Naive B cell (primary cell): ENCODE measurements around the gene MMP3. TPM values are rescaled to one million over a fixed set of nuclear protein-coding genes. Genes with fewer than 3 reads are reported as not detected.
"Not testable (repeated sequence)": the region's sequence is repeated elsewhere in the genome, so short reads cannot be mapped to it uniquely, and the experiment has no call there.

Experiments used
- ATAC-seq, 2 donors: fragments of 150-1000 bp; cut with Tn5 transposase; 2 replicates each; pipeline ENCODE4 v1.10.0; 2021; ENCODE audit warnings: low read depth in 2 of 2, mild to moderate bottlenecking in 2 of 2, moderate library complexity in 2 of 2
- DNase-seq: peaks from one replicate; pipeline ENCODE4 v3.0.0; 2022
- H3K27ac Mint-ChIP-seq, 6 donors: one replicate each; pipeline ENCODE4 v1.8.0; 2020 to 2022; ENCODE audit warnings: mild to moderate bottlenecking in 6 of 6, mixed read lengths in 6 of 6, moderate library complexity in 5 of 6, inconsistent platforms in 2 of 6
- H3K27me3 Mint-ChIP-seq, 3 donors: one replicate each; pipeline ENCODE4 v1.8.0; 2021 to 2022; ENCODE audit warnings: mixed read lengths in 3 of 3, mild to moderate bottlenecking in 1 of 3
- H3K36me3 Mint-ChIP-seq, 2 donors: one replicate each; pipeline ENCODE4 v1.8.0; 2020 to 2022; ENCODE audit warnings: mixed read lengths in 2 of 2, inconsistent platforms in 1 of 2, mild to moderate bottlenecking in 1 of 2
- H3K4me1 Mint-ChIP-seq, 3 donors: one replicate each; pipeline ENCODE4 v1.8.0; 2020 to 2022; ENCODE audit warnings: mixed read lengths in 3 of 3, inconsistent platforms in 1 of 3, mild to moderate bottlenecking in 1 of 3, moderate library complexity in 1 of 3
- H3K4me3 Mint-ChIP-seq, 8 donors: one replicate each; pipeline ENCODE4 v1.8.0; 2020 to 2022; ENCODE audit warnings: mild to moderate bottlenecking in 8 of 8, mixed read lengths in 8 of 8, moderate library complexity in 8 of 8, inconsistent platforms in 2 of 8
- H3K9me3 Mint-ChIP-seq, 7 donors: one replicate each; pipeline ENCODE4 v1.8.0; 2020 to 2022; ENCODE audit warnings: mixed read lengths in 7 of 7, mild to moderate bottlenecking in 5 of 7, inconsistent platforms in 2 of 7, moderate library complexity in 1 of 7
- polyA plus RNA-seq, 6 donors: library from polyadenylated mRNA; unstranded; fragments of 300-500 nt; fragmentation: Illumina TruSeq; gene quantifications; one replicate each; pipeline ENCODE4 v1.2.3, GENCODE V29; 2021; ENCODE audit warnings: low read depth in 6 of 6

The MMP3 gene
- not detected for polyA plus RNA-seq

DNA sequence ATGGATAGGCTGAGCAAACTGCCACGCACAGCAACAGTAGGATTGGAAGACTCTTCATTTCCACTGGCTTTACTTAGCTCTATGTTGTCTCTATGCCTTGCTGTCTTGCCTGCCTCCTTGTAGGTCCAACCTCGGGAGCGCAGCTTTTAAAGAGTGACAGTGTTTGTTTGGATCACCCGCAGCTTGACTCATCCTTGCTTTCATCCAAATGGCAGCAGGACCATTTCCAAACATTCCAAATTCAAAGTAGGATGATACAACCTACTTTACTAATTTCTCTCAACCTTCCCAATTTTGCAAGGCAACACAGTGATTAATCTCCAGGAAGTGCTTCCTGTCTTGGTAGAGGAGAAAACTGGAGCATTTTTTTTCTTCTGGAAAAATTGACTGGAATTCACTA, at the start of gene MMP3:
Gene MMP3 (minus strand): TSS at position 121 of the 400 bp plus-strand sequence. CDS start 63 bp downstream, at position 58.
- no peaks in the 10 kb centered on the region for H3K36me3 Mint-ChIP-seq
- no peak for ATAC-seq
- peaks cover 13 to 25% (median 13%) of the 10 kb centered on the region in 3 donors for H3K27me3 Mint-ChIP-seq
- no peak within 1 kb of the TSS for H3K4me3 Mint-ChIP-seq
- no peaks in the 10 kb centered on the region for H3K4me1 Mint-ChIP-seq
- no peak within 1 kb of the TSS for H3K27ac Mint-ChIP-seq
- H3K9me3 Mint-ChIP-seq = peaks cover 0 to 3% (median 0%) of the 10 kb centered on the region in 7 donors
- DNase-seq = no peak

DNA sequence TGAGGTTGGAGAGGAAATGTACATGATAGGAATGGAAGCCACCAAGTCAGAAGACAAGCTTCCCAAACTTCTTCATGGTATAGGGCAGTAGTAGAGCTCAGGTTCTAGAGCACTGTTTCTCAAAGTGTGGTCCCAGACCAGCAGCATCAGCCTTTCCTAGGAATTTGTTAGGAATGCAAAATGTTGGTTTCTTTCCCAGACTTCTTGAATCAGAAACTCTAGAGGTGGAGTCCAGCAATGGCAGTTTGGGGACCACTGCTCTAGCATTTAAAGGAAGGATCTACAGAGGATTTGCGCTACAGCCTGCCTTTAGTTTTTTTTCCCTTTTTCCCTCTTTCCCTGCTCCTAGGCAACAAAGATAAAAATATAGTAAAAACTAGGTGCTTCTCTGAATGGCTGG, 48.3 kb upstream of the MMP3 start:
- peaks cover 5 to 28% (median 10%) of the 10 kb centered on the region in 7 donors for H3K9me3 Mint-ChIP-seq
- ATAC-seq (no peak), DNase-seq (no peak)
- H3K27ac Mint-ChIP-seq = no peak overlapping the region
- no peak overlapping the region for H3K4me3 Mint-ChIP-seq
- no peaks in the 10 kb centered on the region for H3K36me3 Mint-ChIP-seq
- H3K4me1 Mint-ChIP-seq = no peaks in the 10 kb centered on the region
- peaks cover 5 to 22% (median 7%) of the 10 kb centered on the region in 3 donors for H3K27me3 Mint-ChIP-seq

DNA sequence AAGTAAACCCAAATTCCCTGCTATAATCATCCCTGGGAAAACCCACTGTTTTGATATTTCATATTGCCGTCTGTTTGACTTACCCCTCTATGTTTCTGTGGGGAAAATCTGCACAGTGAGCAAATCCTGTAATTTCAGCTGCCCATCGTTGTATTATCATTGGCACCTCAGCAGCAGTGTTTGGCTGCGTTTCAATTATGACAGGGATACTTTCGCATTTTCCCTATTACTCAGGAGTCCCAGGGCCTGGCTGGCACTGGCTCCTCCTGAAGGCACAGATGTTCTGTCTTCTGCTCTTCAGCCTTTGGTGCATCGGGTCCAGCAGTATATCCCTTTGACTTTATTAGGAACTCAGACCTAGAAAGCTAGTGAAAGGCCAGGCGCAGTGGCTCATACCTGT, 43.6 kb upstream of the MMP3 start:
- Mint-ChIP-seq H3K4me3 (no peak overlapping the region), H3K36me3 (no peaks in the 10 kb centered on the region), H3K27me3 (peaks cover 9 to 22% (median 11%) of the 10 kb centered on the region in 3 donors), H3K27ac (no peak overlapping the region), H3K4me1 (no peaks in the 10 kb centered on the region), H3K9me3 (peaks cover 0 to 2% (median 0%) of the 10 kb centered on the region in 7 donors)
- ATAC-seq = no peak
- no peak for DNase-seq

DNA sequence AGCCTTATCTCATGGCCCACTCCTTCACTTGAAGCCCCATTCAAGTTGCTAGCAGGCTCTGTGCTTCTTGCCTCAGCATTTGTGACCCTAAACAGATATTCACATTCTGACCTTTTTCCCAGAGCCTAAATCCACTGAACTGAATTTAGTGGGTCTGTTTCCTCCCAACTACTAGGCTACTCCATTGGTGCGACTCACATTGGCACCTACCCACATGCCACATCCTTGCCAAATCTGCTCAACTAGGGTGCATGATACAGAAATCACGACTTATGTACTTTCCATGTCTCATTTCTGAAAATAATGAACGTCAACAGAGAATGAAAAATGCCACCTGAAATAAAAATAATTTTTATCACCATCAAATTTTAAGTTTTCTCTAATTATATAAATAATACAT, 39.7 kb upstream of the MMP3 start:
- peaks cover 4 to 13% (median 7%) of the 10 kb centered on the region in 3 donors for H3K27me3 Mint-ChIP-seq
- H3K4me1 Mint-ChIP-seq = no peaks in the 10 kb centered on the region
- no peak overlapping the region for H3K4me3 Mint-ChIP-seq
- peak overlapping the region in 1 of 6 donors; percentile 78 for H3K27ac Mint-ChIP-seq
- ATAC-seq (no peak), DNase-seq (no peak)
- peaks cover 0 to 2% (median 0%) of the 10 kb centered on the region in 7 donors for H3K9me3 Mint-ChIP-seq
- H3K36me3 Mint-ChIP-seq = no peaks in the 10 kb centered on the region

DNA sequence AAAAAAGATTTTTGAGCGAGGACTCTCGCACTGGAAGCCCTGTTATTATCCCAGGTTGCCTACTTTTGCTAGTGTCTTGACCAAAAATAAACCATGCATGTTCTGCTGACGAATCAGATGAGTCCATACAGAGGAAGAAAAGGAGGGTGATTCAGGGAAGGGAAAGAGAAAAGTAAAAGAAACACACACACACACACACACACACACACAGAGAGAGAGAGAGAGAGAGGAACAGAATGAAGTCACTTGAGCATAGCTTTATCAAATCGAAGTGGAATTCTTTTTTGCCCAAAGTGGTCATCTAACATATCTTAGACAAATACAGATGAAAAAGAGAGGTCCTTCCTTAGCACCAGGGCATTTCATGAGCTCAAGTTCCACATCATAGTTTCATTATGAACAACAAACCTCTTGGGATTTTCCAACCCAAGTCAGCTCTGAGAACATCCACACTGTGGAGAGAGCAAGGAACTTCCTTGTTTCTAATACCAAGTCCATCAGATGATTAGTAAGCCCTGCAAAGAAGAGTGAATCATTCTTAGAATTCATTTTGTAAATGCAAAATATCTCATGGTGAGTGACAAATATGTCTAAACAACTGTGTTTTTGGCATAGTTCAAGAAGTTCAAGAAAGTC, 39.1 kb upstream of the MMP3 start:
- no peaks in the 10 kb centered on the region for H3K36me3 Mint-ChIP-seq
- no peaks in the 10 kb centered on the region for H3K4me1 Mint-ChIP-seq
- ATAC-seq (no peak), DNase-seq (no peak)
- H3K9me3 Mint-ChIP-seq = peaks cover 0 to 2% (median 0%) of the 10 kb centered on the region in 7 donors
- H3K27me3 Mint-ChIP-seq = peaks cover 7 to 14% (median 13%) of the 10 kb centered on the region in 3 donors
- no peak overlapping the region for H3K27ac Mint-ChIP-seq
- H3K4me3 Mint-ChIP-seq = peak overlapping the region in 1 of 8 donors; percentile 22

DNA sequence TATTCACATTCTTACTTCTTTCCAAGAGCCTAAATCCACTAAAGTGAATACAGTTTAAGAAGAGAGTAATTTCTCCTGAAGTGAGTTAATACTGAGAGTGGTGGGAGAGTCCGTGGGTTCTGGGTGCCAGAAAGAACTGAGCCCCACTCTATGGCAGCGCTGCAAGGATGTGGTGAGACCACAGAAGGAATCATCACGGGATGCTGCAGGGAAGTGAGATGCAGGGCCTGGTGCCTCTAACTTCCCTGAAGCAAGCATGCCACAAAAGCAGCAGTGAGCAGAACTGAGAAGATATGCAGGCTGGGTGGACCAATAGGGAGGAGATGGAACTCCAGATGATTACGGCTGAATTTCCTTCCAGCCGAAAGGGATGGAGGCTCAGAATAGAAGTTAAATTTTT, 36.4 kb upstream of the MMP3 start:
- Mint-ChIP-seq H3K9me3 (peaks cover 0 to 1% (median 0%) of the 10 kb centered on the region in 7 donors), H3K4me3 (no peak overlapping the region), H3K36me3 (no peaks in the 10 kb centered on the region), H3K27ac (no peak overlapping the region), H3K4me1 (no peaks in the 10 kb centered on the region), H3K27me3 (peaks cover 3 to 14% (median 9%) of the 10 kb centered on the region in 3 donors)
- ATAC-seq (no peak), DNase-seq (no peak)

DNA sequence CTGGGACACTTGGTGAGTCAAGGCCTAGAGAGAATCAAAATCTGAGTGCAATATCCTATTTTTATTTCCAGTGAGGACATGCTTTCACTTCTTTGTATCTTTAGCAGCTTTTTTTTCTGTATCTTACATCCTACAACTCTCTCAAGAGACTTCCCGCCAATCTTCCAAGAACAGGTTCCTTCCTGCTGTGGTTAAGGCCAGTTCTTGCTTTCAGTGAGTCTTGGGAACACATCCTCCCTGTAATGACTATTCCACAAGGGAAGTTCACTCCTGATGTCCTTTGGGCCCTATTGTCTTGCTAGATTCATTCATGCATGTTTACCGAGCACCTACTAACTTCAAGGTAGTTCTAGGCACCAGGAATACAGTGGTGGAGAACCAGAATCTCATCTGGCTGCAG, 35.2 kb upstream of the MMP3 start:
- Mint-ChIP-seq H3K4me1 (no peaks in the 10 kb centered on the region), H3K27me3 (peaks cover 3 to 14% (median 9%) of the 10 kb centered on the region in 3 donors), H3K4me3 (no peak overlapping the region), H3K27ac (no peak overlapping the region), H3K9me3 (peaks cover 0 to 1% (median 0%) of the 10 kb centered on the region in 7 donors), H3K36me3 (no peaks in the 10 kb centered on the region)
- ATAC-seq (no peak), DNase-seq (no peak)

DNA sequence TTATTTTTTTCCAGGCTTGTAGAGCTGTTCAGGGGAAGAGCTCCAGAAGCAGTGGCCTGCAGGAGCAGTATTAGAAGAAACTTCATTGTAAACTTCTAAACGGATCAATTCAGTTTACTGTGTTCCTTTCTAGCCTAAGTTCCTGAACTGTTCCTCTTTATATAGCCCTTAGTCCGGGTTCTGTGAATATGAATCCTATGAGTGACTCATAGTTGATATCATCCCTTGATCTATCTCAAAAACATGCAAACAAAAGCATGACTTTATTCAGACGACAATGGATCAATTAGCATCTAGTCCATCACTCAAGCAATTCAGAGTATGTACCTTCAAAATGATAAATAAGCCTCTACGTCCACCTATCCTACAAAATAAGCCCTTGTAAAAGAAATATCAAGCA, 31.4 kb upstream of the MMP3 start, which contains the start of gene MMP12:
Gene MMP12 (minus strand): TSS at position 131 of the 400 bp plus-strand sequence. CDS start 45 bp downstream, at position 86.
- Mint-ChIP-seq H3K36me3 (no peaks in the 10 kb centered on the region), H3K4me3 (no peak within 1 kb of the TSS), H3K4me1 (no peaks in the 10 kb centered on the region)

DNA sequence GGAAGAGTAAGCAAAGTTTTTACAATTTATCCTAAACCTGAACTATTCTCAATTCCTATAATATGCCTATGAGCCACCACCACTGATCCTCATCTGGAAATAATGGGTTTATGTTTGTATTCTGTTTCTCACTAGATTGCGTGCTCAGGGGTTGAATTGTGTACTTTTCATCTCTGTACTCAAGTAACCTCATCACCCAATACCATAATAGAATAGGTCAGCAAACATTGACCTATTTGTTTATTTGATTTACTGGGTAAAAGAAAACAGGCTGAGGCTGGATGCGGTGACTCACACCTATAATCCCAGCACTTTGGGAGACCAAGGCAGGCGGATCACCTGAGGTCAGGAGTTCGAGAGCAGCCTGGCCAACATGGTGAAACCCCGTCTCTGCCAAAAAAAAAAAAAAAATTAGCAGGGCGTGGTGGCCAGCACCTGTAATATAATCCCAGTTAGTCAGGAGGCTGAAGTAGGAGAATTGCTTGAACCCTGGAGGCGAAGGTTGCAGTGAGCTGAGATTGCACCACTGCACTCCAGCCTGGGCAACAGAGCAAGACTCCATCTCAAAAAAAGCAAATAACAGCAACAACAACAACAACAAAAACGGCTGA, 26.1 kb upstream of the MMP3 start:
- not testable (repeated sequence) for H3K4me1 Mint-ChIP-seq, DNase-seq, H3K36me3 Mint-ChIP-seq, ATAC-seq, H3K27ac Mint-ChIP-seq, H3K27me3 Mint-ChIP-seq, H3K9me3 Mint-ChIP-seq
- H3K4me3 Mint-ChIP-seq = peak overlapping the region in 1 of 8 donors; percentile 47

More for the DNA sequence above, 31.4 kb upstream of the MMP3 start, which contains the start of gene MMP12:
- DNase-seq (no peak), ATAC-seq (no peak)
- H3K27ac Mint-ChIP-seq = no peak within 1 kb of the TSS
- H3K27me3 Mint-ChIP-seq = peaks cover 7 to 14% (median 7%) of the 10 kb centered on the region in 3 donors
- H3K9me3 Mint-ChIP-seq = no peaks in the 10 kb centered on the region

DNA sequence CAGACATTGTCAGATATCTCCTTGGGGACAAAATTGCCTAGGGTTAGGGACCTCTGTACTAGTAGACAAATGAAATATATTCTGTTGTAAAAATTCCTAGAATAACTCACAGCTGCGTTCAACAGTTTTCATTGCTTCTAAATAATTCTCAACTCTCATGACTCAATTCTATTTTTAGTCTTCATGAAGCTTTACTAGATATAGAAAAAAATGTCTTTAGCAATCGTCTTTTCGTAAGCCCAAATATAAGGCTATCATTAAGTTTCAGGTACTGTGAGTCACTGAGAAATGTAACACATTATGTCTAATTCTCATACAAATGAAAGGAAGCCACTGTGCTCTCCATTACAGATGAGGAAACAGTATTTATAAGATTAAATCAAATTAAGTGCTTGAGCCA, 24.9 kb upstream of the MMP3 start:
- no peak overlapping the region for H3K4me3 Mint-ChIP-seq
- no peaks in the 10 kb centered on the region for H3K4me1 Mint-ChIP-seq
- H3K9me3 Mint-ChIP-seq = no peaks in the 10 kb centered on the region
- no peak overlapping the region for H3K27ac Mint-ChIP-seq
- no peak for ATAC-seq
- H3K27me3 Mint-ChIP-seq = peaks cover 0 to 7% (median 5%) of the 10 kb centered on the region in 3 donors
- no peaks in the 10 kb centered on the region for H3K36me3 Mint-ChIP-seq
- no peak for DNase-seq

DNA sequence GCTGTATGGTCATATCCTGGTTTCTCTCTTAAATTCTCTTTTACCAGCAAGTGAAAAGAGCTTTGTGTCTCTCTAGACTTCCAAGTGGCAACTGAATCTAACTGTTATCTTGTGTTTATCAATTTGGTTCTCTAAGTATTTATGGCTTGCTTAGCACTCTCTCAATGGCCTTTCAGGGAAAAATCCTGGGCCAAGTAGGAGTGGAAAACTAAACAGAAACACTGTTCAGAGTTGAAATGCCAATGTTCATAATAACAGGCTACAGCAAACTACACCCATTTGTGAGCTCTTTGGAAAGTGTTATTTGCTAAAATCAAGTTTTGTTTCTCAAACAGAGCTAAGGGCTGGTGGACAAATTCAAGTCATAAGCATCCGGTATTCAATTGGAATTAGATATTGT, 21.3 kb upstream of the MMP3 start:
- Mint-ChIP-seq H3K4me1 (no peaks in the 10 kb centered on the region), H3K36me3 (no peaks in the 10 kb centered on the region), H3K4me3 (no peak overlapping the region), H3K27me3 (peaks cover 0 to 9% (median 7%) of the 10 kb centered on the region in 3 donors), H3K27ac (no peak overlapping the region), H3K9me3 (no peaks in the 10 kb centered on the region)
- DNase-seq (no peak), ATAC-seq (no peak)

DNA sequence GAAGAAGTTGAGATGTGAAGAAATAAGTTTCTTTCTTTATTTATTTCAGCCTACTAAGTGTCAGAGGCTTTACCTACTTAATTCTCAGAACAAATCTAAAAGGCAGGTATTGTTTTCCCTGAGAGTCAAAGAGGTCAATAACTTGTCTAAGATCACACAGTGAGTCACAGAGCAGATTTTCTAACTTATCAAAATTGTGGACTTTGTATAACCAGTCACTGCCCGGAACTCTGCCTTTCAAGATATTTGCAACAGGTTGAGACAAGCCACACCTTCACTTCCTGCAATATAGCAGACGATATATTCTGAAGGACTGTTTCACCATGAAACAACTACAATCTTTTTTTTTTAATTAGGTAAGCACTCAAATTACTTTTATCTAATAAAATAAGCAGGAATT, 10.5 kb upstream of the MMP3 start:
- no peak overlapping the region for H3K27ac Mint-ChIP-seq
- no peak for ATAC-seq
- no peak for DNase-seq
- H3K27me3 Mint-ChIP-seq = peaks cover 11 to 21% (median 17%) of the 10 kb centered on the region in 3 donors
- no peaks in the 10 kb centered on the region for H3K4me1 Mint-ChIP-seq
- no peaks in the 10 kb centered on the region for H3K36me3 Mint-ChIP-seq
- no peaks in the 10 kb centered on the region for H3K9me3 Mint-ChIP-seq
- no peak overlapping the region for H3K4me3 Mint-ChIP-seq

DNA sequence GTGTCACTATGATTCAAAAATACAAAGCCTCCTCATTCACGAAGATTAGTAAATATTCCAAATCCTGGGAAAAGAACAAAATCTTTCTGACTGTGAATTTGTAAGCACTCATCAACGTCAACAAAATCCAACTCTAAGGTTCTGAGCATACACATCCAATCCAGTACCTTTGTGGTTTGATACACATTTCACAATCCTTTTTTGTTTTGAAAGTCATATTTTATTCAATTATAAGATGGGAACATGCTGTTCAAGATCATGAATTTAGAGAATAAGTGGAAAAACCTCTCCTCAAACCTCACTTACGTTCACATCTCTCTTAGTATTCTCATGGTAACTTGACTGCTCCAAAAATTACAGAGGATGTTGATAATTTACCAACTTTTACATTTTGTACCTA, 9.6 kb upstream of the MMP3 start:
- no peaks in the 10 kb centered on the region for H3K4me1 Mint-ChIP-seq
- no peak overlapping the region for H3K4me3 Mint-ChIP-seq
- DNase-seq (no peak), ATAC-seq (no peak)
- peaks cover 11 to 21% (median 16%) of the 10 kb centered on the region in 3 donors for H3K27me3 Mint-ChIP-seq
- no peak overlapping the region for H3K27ac Mint-ChIP-seq
- no peaks in the 10 kb centered on the region for H3K9me3 Mint-ChIP-seq
- no peaks in the 10 kb centered on the region for H3K36me3 Mint-ChIP-seq
